ENCODE data around the gene CAPN5. TPM values are rescaled to one million over a fixed set of nuclear protein-coding genes. Genes with fewer than 3 reads are reported as not detected.

CAPN5 gene
- total RNA-seq, 1 donor from 2014 or later = 6.5 TPM

DNA sequence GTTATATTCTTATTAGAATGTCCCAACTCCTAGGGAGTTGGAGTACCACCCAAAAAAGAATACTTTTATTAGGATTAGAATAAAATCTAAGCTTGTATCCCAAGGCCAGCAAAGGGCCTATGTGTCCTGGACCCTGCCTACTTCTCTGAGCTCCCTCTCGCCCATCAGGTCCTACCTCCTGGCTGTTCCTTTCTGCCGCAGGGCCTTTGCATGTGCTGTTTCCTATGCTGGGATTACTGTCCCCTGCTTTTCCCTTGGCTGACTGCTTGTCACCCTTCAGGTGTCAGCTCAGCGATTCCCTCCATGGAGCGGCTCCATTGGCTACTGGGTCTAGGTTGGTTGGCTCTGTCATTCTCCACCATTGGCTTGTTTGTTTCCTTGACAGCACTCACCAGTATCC is 74.7 kb downstream of the CAPN5 start:
- intact Hi-C loops (cut with DNase I) = no loop called here
- Histone ChIP-seq H3K27ac (no peak overlapping the region), H3K9me3 (no peaks in the 10 kb centered on the region), H3K4me1 (peaks cover 10% of the 10 kb centered on the region), H3K27me3 (peaks cover 19% of the 10 kb centered on the region), H3K4me3 (no peak overlapping the region), H3K36me3 (no peaks in the 10 kb centered on the region)
- ATAC-seq = no peak
- DNase-seq = no peak
- TF ChIP-seq, protein P1, sequence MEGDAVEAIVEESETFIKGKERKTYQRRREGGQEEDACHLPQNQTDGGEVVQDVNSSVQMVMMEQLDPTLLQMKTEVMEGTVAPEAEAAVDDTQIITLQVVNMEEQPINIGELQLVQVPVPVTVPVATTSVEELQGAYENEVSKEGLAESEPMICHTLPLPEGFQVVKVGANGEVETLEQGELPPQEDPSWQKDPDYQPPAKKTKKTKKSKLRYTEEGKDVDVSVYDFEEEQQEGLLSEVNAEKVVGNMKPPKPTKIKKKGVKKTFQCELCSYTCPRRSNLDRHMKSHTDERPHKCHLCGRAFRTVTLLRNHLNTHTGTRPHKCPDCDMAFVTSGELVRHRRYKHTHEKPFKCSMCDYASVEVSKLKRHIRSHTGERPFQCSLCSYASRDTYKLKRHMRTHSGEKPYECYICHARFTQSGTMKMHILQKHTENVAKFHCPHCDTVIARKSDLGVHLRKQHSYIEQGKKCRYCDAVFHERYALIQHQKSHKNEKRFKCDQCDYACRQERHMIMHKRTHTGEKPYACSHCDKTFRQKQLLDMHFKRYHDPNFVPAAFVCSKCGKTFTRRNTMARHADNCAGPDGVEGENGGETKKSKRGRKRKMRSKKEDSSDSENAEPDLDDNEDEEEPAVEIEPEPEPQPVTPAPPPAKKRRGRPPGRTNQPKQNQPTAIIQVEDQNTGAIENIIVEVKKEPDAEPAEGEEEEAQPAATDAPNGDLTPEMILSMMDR (IDR thresholded peaks at IDR 0.05) = no peak

DNA sequence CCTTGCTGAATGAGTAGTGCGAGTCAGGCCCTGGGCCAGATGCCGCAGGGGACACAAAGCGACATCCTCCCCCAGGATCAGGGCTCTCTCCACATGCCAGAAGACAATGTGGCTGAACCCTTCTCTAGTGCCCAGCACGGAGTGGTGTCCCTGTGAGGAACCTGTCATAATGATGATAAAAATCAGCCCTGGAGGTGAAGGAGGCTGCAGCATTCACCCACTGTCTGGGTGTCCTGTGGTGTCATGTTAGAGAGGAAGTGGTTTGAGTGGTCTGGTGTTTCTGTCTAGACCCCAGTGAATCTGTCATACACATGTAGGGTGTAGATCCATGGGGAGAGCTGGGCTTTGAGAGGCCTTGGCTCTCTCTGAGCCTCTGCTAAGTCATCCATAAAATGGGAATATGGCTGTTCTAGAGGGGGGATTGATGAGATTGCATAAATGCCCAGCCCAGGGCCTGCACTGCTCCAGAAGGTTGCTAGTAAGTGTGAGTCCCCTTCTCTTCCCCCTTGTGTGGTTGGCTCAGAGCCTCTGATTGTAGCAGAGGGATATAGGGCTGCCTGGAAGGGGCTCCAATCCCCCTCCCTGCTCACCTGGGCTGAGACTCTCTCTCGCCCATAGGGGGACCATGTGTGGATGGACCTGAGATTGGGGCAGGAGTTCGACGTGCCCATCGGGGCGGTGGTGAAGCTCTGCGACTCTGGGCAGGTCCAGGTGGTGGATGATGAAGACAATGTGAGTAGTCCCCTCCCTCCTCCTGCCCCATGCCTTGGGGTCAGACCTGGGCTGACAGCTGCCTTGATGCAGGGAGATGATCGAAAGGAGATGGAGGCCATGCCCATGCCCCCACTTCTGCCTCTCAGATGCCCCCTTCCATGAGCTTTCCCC is 75.6 kb downstream of the CAPN5 start:
- no peak for ATAC-seq
- intact Hi-C loops (cut with DNase I) = no loop called here

DNA sequence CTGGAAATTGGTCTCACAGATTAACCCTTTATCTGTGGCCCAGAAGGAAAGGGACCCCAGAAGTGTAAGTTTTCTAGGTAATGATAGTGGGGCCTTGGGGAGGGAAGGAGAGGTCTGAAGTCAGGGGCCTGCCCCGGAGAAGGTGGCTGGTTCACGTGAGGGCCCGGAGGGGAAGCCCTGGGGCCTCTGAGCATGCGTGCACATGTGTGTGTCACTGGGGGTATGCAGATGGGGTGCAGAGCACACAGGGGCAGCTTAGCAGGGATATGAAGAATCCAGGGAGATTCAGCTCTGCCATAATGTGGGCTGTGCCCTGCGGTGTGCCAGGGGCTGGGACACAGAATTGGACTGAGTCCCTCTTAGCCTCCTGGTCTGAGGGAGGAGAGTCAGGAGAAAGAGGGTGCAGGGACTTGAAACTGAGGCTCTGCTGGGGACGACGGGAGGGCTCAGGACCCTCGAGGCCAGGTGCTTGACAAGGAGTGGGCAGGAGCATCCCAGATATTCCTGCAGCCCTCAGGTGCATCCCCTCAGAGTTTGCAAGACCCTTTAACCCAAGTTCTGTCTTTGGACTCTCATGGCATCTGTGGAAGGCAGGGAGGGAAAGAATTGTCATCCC is 76.7 kb downstream of the CAPN5 start:
- Histone ChIP-seq H3K9me3 (no peaks in the 10 kb centered on the region), H3K4me1 (peaks cover 16% of the 10 kb centered on the region), H3K27me3 (peaks cover 5% of the 10 kb centered on the region), H3K27ac (no peak overlapping the region), H3K4me3 (no peak overlapping the region), H3K36me3 (no peaks in the 10 kb centered on the region)
- ATAC-seq (no peak), DNase-seq (no peak)
- intact Hi-C loops (cut with DNase I) = no loop called here
- TF ChIP-seq, protein P1 (IDR thresholded peaks at IDR 0.05) = no peak

More for the DNA sequence above, 75.6 kb downstream of the CAPN5 start:
- Histone ChIP-seq H3K36me3 (no peaks in the 10 kb centered on the region), H3K27ac (no peak overlapping the region), H3K27me3 (peaks cover 17% of the 10 kb centered on the region), H3K9me3 (no peaks in the 10 kb centered on the region), H3K4me3 (no peak overlapping the region), H3K4me1 (peaks cover 10% of the 10 kb centered on the region)
- TF ChIP-seq, protein P1 (IDR thresholded peaks at IDR 0.05) = no peak
- DNase-seq = no peak

DNA sequence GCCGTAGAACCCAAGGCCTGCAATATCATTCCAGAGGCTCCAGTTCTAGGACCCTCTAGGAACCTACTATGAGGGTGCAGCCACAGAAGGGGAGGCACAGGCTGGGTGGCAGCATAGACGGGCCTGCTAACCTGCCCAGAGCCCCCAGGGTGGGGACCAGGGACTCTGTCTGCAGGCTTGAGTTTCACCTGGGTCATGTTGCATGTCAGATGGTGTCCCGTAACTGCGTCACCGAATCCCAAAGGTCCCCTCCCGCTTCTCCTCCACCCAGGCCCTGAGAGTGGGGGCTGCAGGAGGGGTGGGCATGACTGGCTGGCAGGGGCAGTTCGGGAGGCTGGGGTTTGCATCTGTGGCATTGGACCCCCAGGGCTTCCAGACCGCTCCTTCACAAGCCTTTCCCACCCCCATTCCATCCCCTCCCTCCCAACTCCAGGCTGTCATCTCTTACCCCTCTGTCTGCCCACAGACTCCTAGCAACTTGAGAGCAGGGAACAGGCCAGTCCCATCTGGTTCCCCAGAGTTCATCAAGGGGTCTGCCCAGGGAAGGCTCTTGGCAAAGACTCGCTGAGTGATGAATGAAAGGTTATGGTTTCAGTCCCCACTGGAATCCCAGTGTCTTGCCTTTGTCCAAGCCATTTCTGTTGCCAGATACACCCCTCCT is 77.6 kb downstream of the CAPN5 start:
- Histone ChIP-seq H3K4me1 (peaks cover 16% of the 10 kb centered on the region), H3K27ac (no peak overlapping the region), H3K36me3 (no peaks in the 10 kb centered on the region), H3K9me3 (no peaks in the 10 kb centered on the region), H3K27me3 (no peaks in the 10 kb centered on the region), H3K4me3 (no peak overlapping the region)
- DNase-seq (no peak), ATAC-seq (no peak)
- TF ChIP-seq, protein P1 (IDR thresholded peaks at IDR 0.05) = no peak
- intact Hi-C loops (cut with DNase I) = no loop called here

DNA sequence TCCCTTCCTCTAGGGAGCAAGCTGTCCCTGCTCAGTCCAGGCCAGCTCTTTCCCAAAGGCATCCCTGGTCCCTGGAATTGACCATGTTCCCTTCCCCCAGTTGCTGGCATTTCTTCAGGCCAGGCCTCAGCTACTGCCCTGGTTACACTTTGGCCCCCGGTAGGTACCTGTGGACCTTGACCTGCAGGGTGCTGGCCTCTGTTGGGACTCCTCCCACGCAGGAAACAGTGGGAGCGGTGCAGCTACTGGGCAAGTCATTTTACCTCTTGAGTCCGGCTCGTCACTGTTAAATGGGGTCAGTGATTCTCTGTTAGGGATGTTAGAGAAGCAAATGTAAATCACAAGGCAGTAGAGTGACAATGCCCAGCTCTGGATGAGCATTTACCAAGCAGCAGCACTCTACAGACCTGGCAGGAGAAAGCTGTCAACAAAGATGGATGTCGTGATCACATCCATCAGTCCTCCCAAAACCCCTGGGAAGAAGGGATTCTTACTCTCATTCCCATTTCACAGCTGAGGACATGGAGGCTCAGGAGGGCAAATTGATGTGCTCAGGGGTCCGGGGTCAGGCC is 78.2 kb downstream of the CAPN5 start:
- intact Hi-C loops (cut with DNase I) = no loop called here
- peaks cover 14% of the 10 kb centered on the region for H3K4me1 ChIP-seq
- H3K36me3 ChIP-seq = no peaks in the 10 kb centered on the region
- H3K27me3 ChIP-seq = no peaks in the 10 kb centered on the region
- no peak for DNase-seq
- TF ChIP-seq, protein P1 (IDR thresholded peaks at IDR 0.05) = no peak
- no peak overlapping the region for H3K27ac ChIP-seq
- no peak overlapping the region for H3K4me3 ChIP-seq
- ATAC-seq = no peak
- no peaks in the 10 kb centered on the region for H3K9me3 ChIP-seq
